GM19468 (cell line): ENCODE data around the gene GLIS1.

Source experiments
- ATAC-seq: cut with Tn5 transposase; IDR thresholded peaks from one replicate; pipeline ENCODE4 v1.9.1; 2021; ENCODE audit warnings: mild to moderate bottlenecking, moderate library complexity, moderate number of reproducible peaks; ENCODE audit not compliant: unreplicated experiment; ENCODE audit errors: extremely low read depth

GLIS1 gene

DNA sequence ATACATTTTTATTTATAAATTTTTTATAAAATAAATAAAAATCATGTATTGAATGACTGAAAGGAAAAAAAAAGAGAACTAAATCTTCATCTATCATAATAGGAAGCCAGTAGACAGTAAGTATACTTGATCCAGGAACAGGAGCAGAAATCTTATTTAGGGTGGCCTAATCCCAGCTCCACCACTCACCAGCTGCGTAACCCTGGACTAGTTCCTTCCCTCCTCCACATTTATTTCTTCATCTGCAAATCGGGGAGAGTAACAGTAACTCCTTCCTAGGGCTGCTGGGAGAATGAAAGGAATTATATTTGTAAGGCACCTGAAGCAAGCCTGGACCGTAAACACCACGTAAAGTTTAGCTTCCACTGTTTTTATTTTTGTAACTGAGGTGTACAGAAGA lies 17.9 kb downstream of the GLIS1 start:
- ATAC-seq = no peak

DNA sequence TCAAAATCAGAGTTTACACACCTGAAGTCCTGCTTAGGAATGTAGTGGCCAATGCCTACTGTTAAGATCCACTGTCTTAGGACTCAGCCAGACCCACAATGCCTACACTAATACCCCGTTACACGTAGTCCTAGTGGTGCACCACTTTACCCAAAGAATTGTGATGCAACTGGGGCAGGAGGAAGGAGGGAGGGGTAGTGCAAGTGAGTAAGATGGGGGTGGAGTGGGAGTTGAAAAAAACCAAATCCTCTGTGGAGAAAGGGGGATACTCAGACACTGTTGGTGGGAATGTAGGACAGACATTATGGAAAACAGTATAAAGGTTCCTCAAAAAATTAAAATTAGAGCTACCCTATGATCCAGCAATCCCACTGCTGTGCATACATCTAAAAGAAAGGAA lies 19.5 kb downstream of the GLIS1 start:
- ATAC-seq = no peak

DNA sequence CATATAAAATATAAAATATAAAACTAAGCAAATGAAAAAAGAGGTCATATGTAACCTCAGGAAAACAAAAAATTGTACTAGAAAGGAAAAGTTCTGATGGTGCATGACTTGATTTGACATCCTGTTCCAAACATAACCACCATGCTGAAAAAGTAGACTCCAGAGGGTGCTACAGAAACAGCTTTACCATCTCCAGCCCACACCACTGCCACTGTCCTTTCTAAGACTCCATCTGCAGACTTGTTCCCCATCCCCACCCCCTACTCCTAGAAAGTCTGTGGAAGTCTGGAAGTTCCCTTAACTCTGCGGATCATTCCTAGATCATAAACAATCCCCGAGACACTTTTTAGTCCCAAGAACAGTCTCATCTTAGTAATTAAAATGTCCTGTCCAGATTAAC lies 20.5 kb downstream of the GLIS1 start:
- ATAC-seq = no peak

DNA sequence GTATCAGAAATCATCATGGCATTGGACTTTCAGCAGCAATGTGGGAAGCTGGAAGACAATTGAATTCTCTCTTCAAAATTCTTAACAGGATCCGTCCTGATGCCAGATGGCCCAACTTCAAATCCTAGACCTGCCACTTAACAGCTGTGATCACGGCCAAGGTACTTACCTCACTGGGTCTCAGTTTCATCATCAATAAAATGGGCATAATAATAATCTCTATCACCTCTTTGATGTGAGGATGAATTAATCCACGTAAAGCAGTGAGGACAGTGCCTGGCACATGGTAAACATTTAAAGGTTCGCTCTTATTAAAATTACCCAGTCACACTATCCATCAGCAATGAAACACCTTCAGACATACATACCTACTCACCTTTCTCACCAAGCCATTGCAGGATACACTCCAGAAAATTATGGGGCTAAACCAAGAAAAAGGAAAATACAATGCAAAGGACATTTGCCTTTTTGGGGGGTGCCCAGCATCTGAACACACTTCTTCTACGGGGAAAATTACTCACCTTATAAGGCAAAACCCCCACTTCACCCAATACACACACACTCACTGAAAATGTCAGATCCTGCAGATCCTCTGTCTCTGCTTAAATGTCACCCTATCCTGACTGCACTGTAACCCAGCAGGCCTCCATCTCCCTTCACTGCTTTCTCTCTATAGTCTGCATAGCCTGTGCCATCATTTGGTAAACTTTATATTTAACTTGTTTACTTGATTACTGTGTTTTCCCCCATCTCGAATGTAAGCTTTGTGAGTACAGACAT lies 21.7 kb downstream of the GLIS1 start:
- ATAC-seq = no peak

DNA sequence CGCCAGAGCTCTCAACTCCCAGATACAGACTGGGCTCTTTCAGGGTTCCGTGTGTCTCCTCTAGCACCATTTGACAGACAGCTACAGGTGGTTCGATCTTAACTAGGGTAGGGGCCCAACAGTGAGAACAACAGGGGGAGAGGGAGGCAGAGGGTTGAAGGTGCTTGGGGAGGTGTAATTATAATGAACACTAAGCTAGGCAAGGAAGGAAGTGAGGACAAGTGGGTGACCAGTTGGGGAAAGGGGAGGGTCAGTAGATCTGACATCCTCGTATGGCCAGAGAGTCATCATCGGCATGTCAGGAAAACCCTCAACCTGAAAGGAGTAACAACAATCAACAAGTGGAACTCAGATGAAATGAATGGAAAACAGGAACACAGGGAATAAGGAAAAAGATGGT lies 22.8 kb downstream of the GLIS1 start:
- no peak for ATAC-seq

DNA sequence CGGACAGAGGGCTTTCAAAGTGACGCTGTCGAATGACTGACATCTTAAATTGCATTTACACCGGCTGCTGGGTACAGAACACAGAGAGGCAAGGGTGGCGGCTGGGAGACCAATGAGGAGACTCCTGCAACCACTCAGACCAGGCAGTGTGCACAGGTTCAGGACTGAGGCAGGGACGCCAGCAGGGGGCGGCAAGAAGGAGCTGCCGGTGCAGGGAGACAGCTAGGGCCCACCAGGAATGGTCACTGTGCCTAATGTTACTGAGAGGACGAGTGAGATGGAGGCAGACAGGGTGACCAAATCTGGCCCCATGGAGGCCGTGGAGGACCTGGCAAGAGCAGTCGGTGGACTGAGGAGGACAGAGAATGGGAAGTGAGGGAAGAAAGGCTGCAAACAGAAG lies 23.5 kb downstream of the GLIS1 start:
- ATAC-seq = no peak

DNA sequence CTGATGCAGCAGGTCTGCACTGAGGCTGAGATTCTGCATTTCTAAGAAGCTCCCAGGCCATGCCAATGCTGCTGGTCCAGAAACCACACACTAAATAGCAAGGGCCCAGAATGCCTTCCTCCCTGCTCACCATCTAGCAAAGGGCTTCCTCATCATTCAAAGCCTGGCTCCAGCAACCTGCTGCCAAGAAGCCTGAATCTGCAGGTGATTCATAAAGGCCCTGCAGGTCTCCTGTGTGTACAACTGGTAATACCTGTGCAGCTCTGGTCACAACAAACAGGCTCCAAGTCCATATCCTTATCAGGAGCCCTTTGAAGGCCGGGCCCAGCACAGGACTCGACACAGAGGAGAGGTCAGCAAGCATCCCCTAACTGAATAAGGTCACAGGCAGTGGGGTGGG lies 26.7 kb downstream of the GLIS1 start:
- ATAC-seq = no peak

DNA sequence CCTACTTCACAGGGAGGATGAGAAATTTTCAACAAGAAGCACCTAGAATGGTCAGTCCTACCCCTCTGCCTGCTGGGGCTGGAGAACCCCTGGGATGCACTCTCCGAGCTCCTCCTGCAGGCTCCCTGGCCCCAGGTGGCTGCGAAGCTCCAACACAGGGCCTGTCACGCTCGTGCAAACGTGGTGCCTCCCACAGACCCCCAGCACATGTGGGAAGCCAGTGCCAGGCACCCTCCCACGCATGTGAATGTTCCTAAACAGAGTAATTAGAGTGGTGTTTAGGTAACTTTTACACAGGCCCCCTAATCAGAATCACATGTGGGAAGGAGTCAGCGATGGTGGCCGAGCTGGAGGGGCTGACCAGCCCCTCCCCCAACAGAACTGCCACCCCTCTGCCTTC lies 28.4 kb downstream of the GLIS1 start:
- ATAC-seq = no peak

DNA sequence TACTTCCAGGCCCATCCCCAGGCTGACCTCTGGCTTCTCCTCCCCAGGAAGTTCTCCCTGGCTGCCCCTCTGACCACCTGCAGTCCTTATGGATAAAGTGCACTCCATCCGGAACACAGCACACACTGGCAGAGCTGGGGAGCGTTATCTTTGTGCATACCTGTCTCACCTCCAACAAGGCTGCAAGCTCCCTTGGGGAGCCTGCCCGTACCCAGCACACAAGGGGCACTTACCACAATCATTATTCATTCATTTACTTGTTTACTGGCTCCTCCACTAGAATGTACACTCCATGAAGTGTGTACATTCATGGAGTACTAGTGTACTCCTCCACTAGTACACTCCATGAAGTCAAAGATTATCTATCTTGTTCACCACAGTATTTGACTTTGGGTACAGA lies 30.3 kb downstream of the GLIS1 start:
- no peak for ATAC-seq

DNA sequence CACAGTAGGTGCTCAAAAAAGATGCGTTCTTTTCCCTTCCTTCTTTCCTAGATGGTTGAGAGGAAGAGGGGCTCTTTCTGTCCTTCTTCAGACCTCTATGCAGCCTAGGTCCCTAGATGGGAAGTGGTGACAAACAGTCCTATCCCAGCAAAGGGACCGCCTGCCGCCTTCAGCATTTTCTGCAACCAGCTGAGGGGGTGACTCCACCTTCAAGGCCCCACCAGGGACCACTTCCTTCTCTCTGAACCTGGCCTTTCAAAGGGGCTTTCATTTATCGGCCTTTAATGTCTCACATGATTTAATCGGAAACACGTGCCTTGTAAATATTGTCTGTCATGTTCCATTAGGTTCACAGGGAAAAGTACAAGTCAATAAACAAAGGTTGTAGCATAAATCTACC lies 32.6 kb downstream of the GLIS1 start:
- no peak for ATAC-seq

DNA sequence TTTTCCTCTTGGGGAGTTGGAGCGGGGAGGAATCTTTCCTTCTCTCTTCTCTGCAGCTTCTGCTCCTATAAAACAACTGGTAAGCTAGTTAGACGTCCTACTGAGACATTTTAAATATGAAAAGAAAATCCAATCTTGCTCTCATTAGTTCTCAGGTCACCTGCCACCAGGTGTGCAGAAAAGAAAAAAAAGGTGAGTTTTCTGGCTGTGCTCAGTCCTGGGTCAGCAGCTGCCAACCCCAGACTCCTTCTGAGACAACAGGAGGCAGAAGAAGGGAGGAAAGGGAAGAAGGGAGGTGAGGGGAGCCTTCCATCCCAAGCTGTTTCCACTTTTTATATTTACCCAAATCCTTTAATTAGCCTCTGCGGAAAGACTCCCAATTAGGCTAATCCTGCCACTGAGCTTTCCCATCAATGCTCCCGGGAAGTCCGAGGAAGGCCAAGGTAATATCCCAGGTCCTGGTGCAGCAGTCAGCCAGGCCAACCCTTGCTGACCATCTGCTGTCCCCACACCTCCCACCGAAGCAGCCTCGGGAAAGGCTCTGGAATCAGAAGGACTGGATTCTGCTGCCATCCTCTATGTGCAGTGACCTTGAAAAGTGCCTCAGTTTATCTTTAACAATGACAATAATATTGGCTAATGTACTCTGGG lies 33.4 kb downstream of the GLIS1 start:
- ATAC-seq = no peak

DNA sequence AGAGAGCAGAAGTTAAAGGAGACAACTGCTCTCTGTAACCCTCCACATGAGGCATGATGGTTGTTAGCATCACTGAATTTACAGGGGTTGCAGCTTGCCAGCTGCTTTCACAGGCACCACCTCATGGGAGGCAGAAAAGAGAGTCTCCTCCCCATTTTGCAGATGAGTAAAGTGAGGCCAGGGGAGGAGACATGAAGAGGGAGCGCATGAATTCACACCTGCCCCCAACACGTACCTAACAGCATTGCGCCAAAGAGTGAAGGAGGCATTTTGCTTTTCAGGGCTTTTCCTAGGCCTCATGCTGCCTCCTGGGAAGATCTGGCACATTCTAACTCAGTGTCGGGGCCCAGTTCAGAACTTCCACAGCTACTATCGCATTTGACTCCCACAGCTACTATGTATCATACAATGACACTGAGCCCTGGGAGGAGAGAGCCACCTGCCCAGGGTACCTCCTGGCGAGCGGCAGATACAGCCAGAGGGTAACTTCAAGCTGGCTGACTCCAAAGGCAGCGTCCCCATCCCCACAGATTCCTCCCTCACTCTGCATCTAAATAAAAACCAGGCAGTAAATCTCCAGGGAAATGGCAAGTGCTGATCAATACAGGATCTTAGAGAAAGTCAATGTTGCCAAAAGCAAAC lies 34.0 kb downstream of the GLIS1 start:
- no peak for ATAC-seq

DNA sequence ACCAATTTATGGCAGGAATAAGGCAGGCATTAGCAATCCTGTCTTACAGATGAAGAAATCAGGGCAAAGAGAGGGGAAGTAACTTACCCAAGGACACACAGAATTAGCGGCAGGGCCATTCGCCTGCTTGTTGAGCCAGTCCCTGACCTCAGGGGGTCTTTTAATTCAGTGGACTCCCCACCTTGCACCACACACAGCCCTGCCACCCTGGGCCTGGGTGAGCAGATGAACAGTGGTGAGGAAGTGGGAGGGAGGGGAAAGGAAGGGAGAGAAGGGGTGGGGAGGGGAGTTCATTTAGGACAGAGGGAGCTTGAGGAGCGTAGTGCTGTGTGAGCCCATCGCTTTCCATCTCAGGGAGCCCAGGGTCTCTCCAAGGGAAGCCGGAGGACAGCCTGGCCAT lies 34.7 kb downstream of the GLIS1 start:
- ATAC-seq = no peak

DNA sequence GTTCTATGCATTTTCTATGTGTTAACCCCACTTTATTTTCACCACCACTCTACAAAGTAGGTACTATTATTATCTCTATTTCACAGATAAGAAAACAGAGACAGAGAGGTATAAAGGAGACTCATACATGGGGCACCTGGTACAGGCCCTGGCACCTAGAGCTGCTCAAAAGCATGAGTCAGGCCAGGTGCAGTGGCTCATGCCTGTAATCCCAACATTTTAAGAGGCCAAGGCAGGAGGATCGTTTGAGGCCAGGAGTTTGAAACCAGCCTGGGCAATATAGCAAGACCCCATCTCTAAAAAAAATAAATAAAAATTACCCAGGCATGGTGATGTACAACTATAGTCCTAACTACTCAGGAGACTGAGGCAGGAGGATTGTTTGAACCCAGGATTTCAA lies 35.8 kb downstream of the GLIS1 start:
- no peak for ATAC-seq

DNA sequence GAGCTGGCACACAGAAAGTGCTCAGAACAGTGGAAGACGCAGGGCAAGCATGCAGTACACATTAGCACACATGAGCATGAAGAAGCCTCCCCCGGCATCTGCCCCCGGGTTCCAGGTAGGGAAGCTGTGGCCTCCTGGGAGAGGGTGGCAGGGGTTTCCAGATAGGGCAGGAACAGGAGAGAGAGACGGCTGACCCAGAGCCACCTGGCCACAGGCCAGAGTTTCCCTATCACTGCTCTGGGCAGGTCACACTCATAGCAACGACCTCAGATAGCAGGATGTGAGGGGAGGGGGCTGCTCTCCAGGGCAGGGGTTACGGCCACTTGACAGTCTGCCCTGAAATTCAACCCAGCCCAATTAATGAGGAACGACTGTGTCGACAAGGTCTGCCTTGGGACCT lies 36.6 kb downstream of the GLIS1 start:
- no peak for ATAC-seq

DNA sequence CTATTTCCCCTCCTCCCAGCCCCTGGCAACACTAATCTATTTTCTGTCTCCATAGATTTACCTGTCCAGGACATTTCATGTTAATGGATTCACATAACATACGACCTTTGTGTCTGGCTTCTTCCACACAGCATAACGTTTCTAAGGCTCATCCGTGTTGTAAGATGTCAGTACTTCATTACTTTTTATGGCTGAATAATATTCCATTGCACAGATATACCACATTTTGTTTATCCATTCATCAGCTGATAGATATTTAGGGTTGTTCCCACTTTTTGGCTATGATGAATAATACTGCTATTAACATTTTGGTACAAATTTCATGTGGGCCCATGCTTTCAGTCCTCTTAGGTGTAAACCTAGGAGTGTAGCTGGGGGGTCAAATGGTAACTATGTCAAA lies 38.2 kb downstream of the GLIS1 start:
- ATAC-seq = no peak

DNA sequence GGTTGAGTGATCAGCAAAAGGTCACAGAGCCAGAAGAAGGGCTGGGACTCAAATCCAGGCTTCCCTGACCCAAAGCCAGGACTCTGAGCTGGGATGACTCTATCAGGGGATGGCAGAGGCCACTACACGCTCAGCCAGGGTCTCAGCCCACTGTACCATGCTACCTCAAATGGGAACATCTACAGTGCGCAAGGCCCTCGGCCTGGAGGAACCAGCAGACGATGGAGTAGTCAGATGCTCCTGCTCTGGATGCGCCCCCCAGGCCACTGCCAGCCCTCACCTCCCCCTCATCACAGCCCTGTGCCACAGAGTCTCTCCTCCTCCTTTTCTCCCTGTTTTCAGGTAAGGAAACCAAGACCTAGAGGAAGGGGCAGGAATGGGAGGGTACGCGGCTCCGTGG lies 39.0 kb downstream of the GLIS1 start:
- ATAC-seq = no peak

DNA sequence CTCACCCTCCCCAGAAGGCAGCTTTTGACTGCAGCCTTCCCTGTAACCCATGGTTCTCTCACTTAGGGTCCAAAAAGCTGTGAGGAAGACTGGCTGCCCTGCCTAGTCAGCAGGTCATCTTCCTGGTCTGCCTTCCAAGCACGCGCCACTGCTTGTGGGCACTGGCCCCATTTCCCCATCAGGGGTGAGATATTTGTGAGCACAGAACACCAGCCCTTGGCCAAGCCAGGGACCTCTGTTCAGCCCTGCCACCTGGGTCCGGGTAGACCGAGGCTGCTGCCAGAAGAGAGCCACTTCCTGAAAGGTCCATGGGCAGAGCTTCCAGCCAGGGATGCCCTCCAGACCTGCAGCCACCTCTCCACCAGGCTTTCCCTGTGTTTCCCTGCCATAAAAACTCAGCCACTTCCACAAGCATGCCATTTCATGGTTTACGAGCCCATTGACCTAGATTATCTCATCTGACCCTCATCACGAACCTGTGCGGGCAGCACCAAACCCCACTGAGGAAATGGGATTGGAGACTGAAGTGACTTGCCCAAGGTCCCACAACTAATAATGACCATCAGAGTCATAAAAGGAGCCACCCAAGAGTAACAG lies 40.5 kb downstream of the GLIS1 start:
- ATAC-seq = no peak

DNA sequence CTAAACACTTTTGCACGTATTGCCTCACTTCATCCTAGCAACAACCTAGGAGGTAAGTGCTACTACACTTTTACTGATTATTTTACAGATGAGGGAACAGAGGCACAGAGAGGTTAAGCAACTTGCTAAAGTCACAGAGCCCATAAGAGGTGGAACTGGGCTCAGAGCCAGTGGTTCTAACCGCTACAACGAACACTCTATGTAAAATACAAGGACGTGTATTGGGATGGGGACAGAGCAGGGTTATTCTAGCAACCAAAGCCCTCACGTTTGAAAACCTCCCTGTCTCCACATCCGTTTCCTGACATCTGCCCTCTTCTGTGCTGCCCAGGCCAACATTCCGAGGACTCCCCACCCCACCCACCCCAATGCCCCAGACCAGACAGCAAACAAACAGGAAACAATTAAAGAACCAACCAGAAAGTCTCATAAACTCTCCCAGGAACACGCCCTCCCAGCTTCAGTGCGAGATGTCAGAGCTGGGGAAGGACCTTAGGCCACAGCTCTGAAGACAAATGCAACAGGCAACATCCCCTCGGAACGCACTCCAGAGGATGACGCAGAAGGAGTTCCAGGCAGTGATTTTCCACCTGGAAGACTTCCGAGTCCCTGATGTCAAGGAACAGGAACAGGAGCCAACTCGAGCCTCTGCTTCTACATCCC lies 41.1 kb downstream of the GLIS1 start:
- no peak for ATAC-seq

DNA sequence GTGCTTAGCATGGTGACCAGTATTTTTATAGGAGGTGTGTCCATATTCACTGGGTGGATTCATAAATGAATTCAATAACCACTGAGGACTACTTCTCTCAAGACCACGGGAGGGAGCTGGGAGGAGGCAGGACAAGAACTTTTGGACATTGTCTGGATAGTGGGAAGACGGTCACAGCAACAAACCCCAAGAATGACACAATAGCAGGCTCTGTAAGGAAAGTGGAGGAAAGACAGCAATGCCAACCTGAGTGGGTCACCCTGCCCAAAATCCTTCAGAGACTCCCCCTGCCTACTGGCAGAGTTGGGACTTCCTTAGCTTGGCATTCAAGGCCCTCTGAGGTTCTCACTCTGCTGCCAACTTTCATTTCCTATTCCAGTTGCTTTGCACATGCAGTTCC lies 42.0 kb downstream of the GLIS1 start:
- no peak for ATAC-seq

DNA sequence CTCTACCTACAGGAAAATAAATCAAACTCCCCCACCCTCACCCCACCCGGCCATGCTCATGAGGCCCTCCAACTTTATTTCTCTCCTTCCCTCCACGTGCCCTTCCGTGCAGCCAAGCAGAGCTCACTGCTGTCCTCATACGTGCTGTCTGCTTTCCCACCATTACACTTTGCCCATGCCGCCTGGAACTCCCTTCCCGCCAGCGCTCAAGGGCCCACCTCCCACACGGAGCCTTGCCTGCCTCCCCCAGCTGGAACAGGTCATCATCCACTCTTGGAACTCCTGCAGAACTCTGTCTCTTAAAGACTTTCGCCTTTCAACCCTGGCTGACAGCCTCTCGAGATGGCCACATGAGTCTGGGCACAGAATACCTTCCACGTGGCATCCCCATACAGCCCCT lies 42.4 kb downstream of the GLIS1 start:
- ATAC-seq = no peak
